ENCODE data around the gene NCOA6. TPM values are rescaled to one million over a fixed set of nuclear protein-coding genes. Genes with fewer than 3 reads are reported as not detected.

The NCOA6 gene
- total RNA-seq, 1 donor, result 11.3 TPM

GRCh38 chr20:34776177-34776576 is 49.3 kb downstream of the NCOA6 start:
- H3K4me3 ChIP-seq (ENCODE audit: low read depth, low read length), result no peak overlapping the region
- TF ChIP-seq CTCF (IDR thresholded peaks at IDR 0.05; ENCODE audit: insufficient read depth, low read length), result no peak
- no peak for DNase-seq (ENCODE audit: low read depth)

DNA sequence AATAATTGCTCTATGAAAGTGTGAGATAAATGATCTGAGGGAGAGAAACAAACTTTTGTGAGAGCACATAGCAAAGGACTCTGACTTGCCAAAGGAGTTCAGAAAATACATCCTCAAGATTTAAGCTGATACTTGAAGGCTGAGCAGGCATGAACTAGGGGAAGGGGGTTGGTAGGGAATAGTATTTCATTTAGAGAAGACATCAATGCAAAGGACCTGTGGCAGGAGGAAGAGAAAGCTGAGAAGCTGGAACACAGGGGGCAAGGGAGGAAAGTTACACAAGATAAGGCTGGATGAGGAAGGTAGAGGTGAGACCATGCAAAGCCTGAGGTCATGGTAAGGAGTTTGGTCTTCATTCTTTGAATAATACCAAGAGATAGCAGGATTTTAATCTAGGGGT is 50.6 kb downstream of the NCOA6 start:
- no peak for DNase-seq (ENCODE audit: low read depth)
- H3K4me3 ChIP-seq (ENCODE audit: low read depth, low read length), result no peak overlapping the region
- no peak for TF ChIP-seq CTCF (IDR thresholded peaks at IDR 0.05; ENCODE audit: insufficient read depth, low read length)

DNA sequence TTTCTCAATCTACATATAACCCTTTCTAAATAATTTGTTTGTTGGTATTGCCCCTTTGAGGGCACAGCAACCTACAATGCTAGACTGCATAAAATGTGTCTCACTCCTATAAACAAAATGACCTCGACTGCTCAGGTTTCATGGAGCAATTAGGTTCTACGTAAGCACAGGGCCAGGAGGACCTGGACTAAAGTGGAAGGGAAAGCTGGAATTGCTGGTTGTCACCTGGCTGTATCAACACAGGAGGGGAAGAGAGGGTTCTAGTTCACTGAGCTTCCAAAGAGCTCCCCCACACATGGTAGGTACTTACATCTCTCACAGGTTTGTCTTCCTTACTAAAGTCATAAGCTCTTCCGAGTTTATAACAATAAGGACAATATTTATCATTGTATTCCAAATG is 51.0 kb downstream of the NCOA6 start:
- no peak for TF ChIP-seq CTCF (IDR thresholded peaks at IDR 0.05; ENCODE audit: insufficient read depth, low read length)

GRCh38 chr20:34773726-34774125 is 51.7 kb downstream of the NCOA6 start:
- DNase-seq (ENCODE audit: low read depth), result no peak
- no peak for TF ChIP-seq CTCF (IDR thresholded peaks at IDR 0.05; ENCODE audit: insufficient read depth, low read length)

More for the DNA sequence above, 51.0 kb downstream of the NCOA6 start:
- DNase-seq (ENCODE audit: low read depth), result no peak
- H3K4me3 ChIP-seq (ENCODE audit: low read depth, low read length), result no peak overlapping the region

GRCh38 chr20:34772437-34772836 is 53.0 kb downstream of the NCOA6 start:
- no peak overlapping the region for H3K4me3 ChIP-seq (ENCODE audit: low read depth, low read length)
- TF ChIP-seq CTCF (IDR thresholded peaks at IDR 0.05; ENCODE audit: insufficient read depth, low read length), result no peak
- no peak for DNase-seq (ENCODE audit: low read depth)

More at GRCh38 chr20:34773726-34774125, 51.7 kb downstream of the NCOA6 start:
- H3K4me3 ChIP-seq (ENCODE audit: low read depth, low read length), result no peak overlapping the region

- DNase-seq (ENCODE audit: low read depth), result no peak
- H3K4me3 ChIP-seq (ENCODE audit: low read depth, low read length), result no peak overlapping the region
- TF ChIP-seq CTCF (IDR thresholded peaks at IDR 0.05; ENCODE audit: insufficient read depth, low read length), result no peak
Observed at GRCh38 chr20:34771680-34772081, 53.8 kb downstream of the NCOA6 start.

DNA sequence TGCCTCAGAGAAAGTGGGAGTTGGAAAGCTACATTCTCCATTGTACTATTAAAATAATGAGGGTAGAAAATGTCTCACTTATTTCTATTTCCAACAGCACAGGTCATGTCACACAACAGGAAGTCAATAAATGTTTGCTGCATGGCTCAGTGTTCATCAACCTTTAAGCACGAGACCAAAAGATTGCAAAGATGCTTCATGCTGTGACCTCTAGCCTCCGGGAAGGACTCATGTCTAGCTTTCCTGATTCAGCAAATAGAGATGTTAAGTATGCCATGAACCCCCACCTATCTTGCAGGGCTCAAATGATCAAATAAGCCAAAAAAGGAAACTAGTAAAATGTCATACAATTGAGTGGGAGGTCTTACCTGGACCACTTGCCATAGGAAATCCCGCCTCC is 57.4 kb downstream of the NCOA6 start:
- H3K4me3 ChIP-seq (ENCODE audit: low read depth, low read length), result no peak overlapping the region
- DNase-seq (ENCODE audit: low read depth), result peak; percentile 10
- TF ChIP-seq CTCF (IDR thresholded peaks at IDR 0.05; ENCODE audit: insufficient read depth, low read length), result no peak
